Thyroid gland (tissue), 4 donors: ENCODE data around the gene ALKBH7. TPM values are rescaled to one million over a fixed set of nuclear protein-coding genes. Genes with fewer than 3 reads are reported as not detected.

Experiments used
- DNase-seq, 2 donors: peaks; one replicate each; pipeline ENCODE4 v3.0.0-alpha.2; 2019
- H3K27ac ChIP-seq, 3 donors: fragments of 200-600 bp; sonication (generic); 1 replicate in 2 of 3; 2 replicates in 1 of 3; pipeline ENCODE4 v1.5.1; 2016 to 2019; ENCODE audit warnings: mild to moderate bottlenecking in 1 of 3, moderate library complexity in 1 of 3
- H3K27me3 ChIP-seq: fragments of 200-600 bp; sonication (generic); one replicate; pipeline ENCODE4 v1.5.1; 2019
- H3K36me3 ChIP-seq, 2 donors: fragments of 200-600 bp; sonication (generic); one replicate each; pipeline ENCODE4 v1.5.1; 2016 to 2019
- H3K4me1 ChIP-seq, 2 donors: fragments of 200-600 bp; sonication (generic); one replicate each; pipeline ENCODE4 v1.5.1; 2017 to 2019
- H3K4me3 ChIP-seq, 3 donors: fragments of 200-600 bp; sonication (generic); replicated peaks in 1 of 3; 1 replicate in 2 of 3; 2 replicates in 1 of 3; pipeline ENCODE4 v1.5.1; 2016; ENCODE audit warnings: mild to moderate bottlenecking in 1 of 3
- H3K9me3 ChIP-seq: fragments of 200-600 bp; sonication (generic); one replicate; pipeline ENCODE4 v1.5.1; 2017
- CTCF ChIP-seq, 6 experiments: fragments of 200-600 bp in 3 of 6; fragments of 450-650 bp in 3 of 6; sonication (generic) in 3 of 6; IDR thresholded peaks; one replicate each; pipeline ENCODE4 v1.5.1; 2016 to 2019; ENCODE audit warnings: antibody characterized with exemption in 6 of 6, mild to moderate bottlenecking in 2 of 6, inconsistent platforms in 1 of 6, moderate library complexity in 1 of 6
- POLR2A ChIP-seq, 2 donors: fragments of 450-650 bp; IDR thresholded peaks; one replicate each; pipeline ENCODE4 v1.6.1; 2017; ENCODE audit warnings: antibody characterized with exemption in 2 of 2, mild to moderate bottlenecking in 2 of 2, moderate library complexity in 1 of 2
- WGBS, 2 donors: methylation state at CpG; one replicate each; pipeline ENCODE4 v1.1.5; 2017; 5-methylcytosine and 5-hydroxymethylcytosine counted together
- intact Hi-C: fragments of 100-400 bp; cut with DNase I; formaldehyde crosslinking; loops from one replicate; pipeline ENCODE4 v1.15.1; 2023
- total RNA-seq, 4 donors: library from RNA; depleted of rRNA; stranded (reverse); fragments of >200 nt; gene quantifications; one replicate each; pipeline ENCODE4 v1.2.3, GENCODE V29; 2016

ALKBH7 gene
- total RNA-seq, 4 donors from 2014 or later = 71.8 to 146 (median 91.4) TPM

GRCh38 chr19:6374711-6375410, 2.3 kb downstream of the ALKBH7 start:
- TF ChIP-seq CTCF (IDR thresholded peaks at IDR 0.05) (no peak), POLR2A (IDR thresholded peaks at IDR 0.05) (no peak)
- DNase-seq = no peak
- peaks cover 8 to 15% of the 10 kb centered on the region in 2 donors for H3K36me3 ChIP-seq
- H3K4me3 ChIP-seq = no peak overlapping the region
- peaks cover 20 to 28% of the 10 kb centered on the region in 2 donors for H3K4me1 ChIP-seq
- H3K27ac ChIP-seq = no peak overlapping the region
- no peaks in the 10 kb centered on the region for H3K27me3 ChIP-seq
- intact Hi-C loops = loop anchor here (10.0 kb wide), 1 partner anchor 50 kb away; the partner anchor contains the start of gene KHSRP
- H3K9me3 ChIP-seq = no peaks in the 10 kb centered on the region
- 86 to 87% methylated on average over 5 to 14 of the region's 29 CpGs for WGBS, 2 donors

GRCh38 chr19:6375411-6376010, 2.9 kb downstream of the ALKBH7 start, which contains the start of gene PSPN:
PSPN (minus strand) TSS chr19:6375933; CDS start chr19:6375849, 84 bp downstream.
- WGBS, 2 donors = 88 to 94% methylated on average over 18 to 23 of the region's 25 CpGs
- Histone ChIP-seq H3K9me3 (no peaks in the 10 kb centered on the region), H3K27me3 (no peaks in the 10 kb centered on the region), H3K4me1 (peaks cover 20 to 28% of the 10 kb centered on the region in 2 donors), H3K27ac (no peak within 1 kb of the TSS), H3K36me3 (peaks cover 15 to 21% of the 10 kb centered on the region in 2 donors), H3K4me3 (no peak within 1 kb of the TSS)
- no peak for DNase-seq
- TF ChIP-seq POLR2A (IDR thresholded peaks at IDR 0.05) (no peak), CTCF (IDR thresholded peaks at IDR 0.05) (no peak)
- intact Hi-C loops = loop anchor here (10.0 kb wide), 1 partner anchor 49 kb away; the partner anchor contains the start of gene KHSRP

GRCh38 chr19:6376512-6377190, 4.1 kb downstream of the ALKBH7 start:
- Histone ChIP-seq H3K9me3 (no peaks in the 10 kb centered on the region), H3K4me3 (no peak overlapping the region), H3K4me1 (peaks cover 20 to 28% of the 10 kb centered on the region in 2 donors), H3K36me3 (peaks cover 26 to 32% of the 10 kb centered on the region in 2 donors), H3K27ac (peak overlapping the region in 1 of 3 donors; percentile 66), H3K27me3 (no peaks in the 10 kb centered on the region)
- TF ChIP-seq POLR2A (IDR thresholded peaks at IDR 0.05) = no peak
- TF ChIP-seq CTCF (IDR thresholded peaks at IDR 0.05) = no peak
- WGBS, 2 donors = 76 to 80% methylated on average over 16 to 19 of the region's 19 CpGs
- intact Hi-C loops = loop anchor here (10.0 kb wide), 1 partner anchor 48 kb away; the partner anchor contains the start of gene KHSRP
- no peak for DNase-seq

- H3K27ac ChIP-seq = peak overlapping the region; percentile 56 to 80 (median 66)
- TF ChIP-seq POLR2A (IDR thresholded peaks at IDR 0.05) (peak in 1 of 2 donors; percentile 29), CTCF (IDR thresholded peaks at IDR 0.05) (no peak)
- H3K9me3 ChIP-seq = no peaks in the 10 kb centered on the region
- DNase-seq = peak; percentile 84 to 91
- H3K27me3 ChIP-seq = no peaks in the 10 kb centered on the region
- H3K4me3 ChIP-seq = no peak overlapping the region
- WGBS, 2 donors = 29 to 33% methylated on average over 2 to 6 of the region's 6 CpGs
- H3K36me3 ChIP-seq = peaks cover 38 to 42% of the 10 kb centered on the region in 2 donors
- intact Hi-C loops = loop anchor here (10.0 kb wide), 1 partner anchor 47 kb away; the partner anchor contains the start of gene KHSRP
- H3K4me1 ChIP-seq = peaks cover 20 to 24% of the 10 kb centered on the region in 2 donors
Measured at GRCh38 chr19:6378041-6378440, 5.4 kb downstream of the ALKBH7 start.
